Glutamatergic neuron (in vitro differentiated cells): Measurements from ENCODE around the gene LSM7. TPM values are rescaled to one million over a fixed set of nuclear protein-coding genes. Genes with fewer than 3 reads are reported as not detected.

Experiments used
- DNase-seq: peaks from one replicate; pipeline ENCODE4 v3.0.0; 2022
- H3K27ac Mint-ChIP-seq: one replicate; pipeline ENCODE4 v1.8.0; 2020; ENCODE audit warnings: mild to moderate bottlenecking, mixed read lengths, inconsistent platforms; ENCODE audit not compliant: unreplicated experiment
- H3K27me3 Mint-ChIP-seq: one replicate; pipeline ENCODE4 v1.8.0; 2020; ENCODE audit warnings: mild to moderate bottlenecking, moderate library complexity, mixed read lengths, inconsistent platforms; ENCODE audit not compliant: unreplicated experiment
- H3K36me3 Mint-ChIP-seq: one replicate; pipeline ENCODE4 v1.8.0; 2020; ENCODE audit warnings: mild to moderate bottlenecking, mixed read lengths, inconsistent platforms; ENCODE audit not compliant: unreplicated experiment
- H3K4me1 Mint-ChIP-seq: one replicate; pipeline ENCODE4 v1.8.0; 2020; ENCODE audit warnings: mild to moderate bottlenecking, low read depth, mixed read lengths, inconsistent platforms; ENCODE audit not compliant: unreplicated experiment
- H3K4me3 Mint-ChIP-seq: one replicate; pipeline ENCODE4 v1.8.0; 2020; ENCODE audit warnings: mild to moderate bottlenecking, mixed read lengths, inconsistent platforms; ENCODE audit not compliant: unreplicated experiment
- H3K9me3 Mint-ChIP-seq: one replicate; pipeline ENCODE4 v1.8.0; 2020; ENCODE audit warnings: mild to moderate bottlenecking, moderate library complexity, mixed read lengths, inconsistent platforms; ENCODE audit not compliant: unreplicated experiment
- total RNA-seq: library from RNA; stranded (reverse); fragmentation: NEBNext Ultra II Directional; extraction: Animal tissue kit (Norgen Biotek cat#: 25700); gene quantifications from one replicate; pipeline ENCODE4 v1.2.1, GENCODE V29; 2021; ENCODE audit not compliant: unreplicated experiment
- TF ChIP-seq, protein P1 (sequence below): fragments of 200-600 bp; sonication (generic); IDR thresholded peaks from one replicate; pipeline ENCODE4 v1.5.0; 2021; ENCODE audit not compliant: partially characterized antibody, unreplicated experiment

The LSM7 gene
- total RNA-seq, 1 donor from 2014 or later: 105 TPM

- Mint-ChIP-seq H3K4me3 (no peak overlapping the region), H3K27ac (no peak overlapping the region), H3K4me1 (peaks cover 12% of the 10 kb centered on the region), H3K27me3 (peaks cover 21% of the 10 kb centered on the region), H3K9me3 (peaks cover 10% of the 10 kb centered on the region), H3K36me3 (no peaks in the 10 kb centered on the region)
- peak; percentile 84 for DNase-seq
- TF ChIP-seq, protein P1, sequence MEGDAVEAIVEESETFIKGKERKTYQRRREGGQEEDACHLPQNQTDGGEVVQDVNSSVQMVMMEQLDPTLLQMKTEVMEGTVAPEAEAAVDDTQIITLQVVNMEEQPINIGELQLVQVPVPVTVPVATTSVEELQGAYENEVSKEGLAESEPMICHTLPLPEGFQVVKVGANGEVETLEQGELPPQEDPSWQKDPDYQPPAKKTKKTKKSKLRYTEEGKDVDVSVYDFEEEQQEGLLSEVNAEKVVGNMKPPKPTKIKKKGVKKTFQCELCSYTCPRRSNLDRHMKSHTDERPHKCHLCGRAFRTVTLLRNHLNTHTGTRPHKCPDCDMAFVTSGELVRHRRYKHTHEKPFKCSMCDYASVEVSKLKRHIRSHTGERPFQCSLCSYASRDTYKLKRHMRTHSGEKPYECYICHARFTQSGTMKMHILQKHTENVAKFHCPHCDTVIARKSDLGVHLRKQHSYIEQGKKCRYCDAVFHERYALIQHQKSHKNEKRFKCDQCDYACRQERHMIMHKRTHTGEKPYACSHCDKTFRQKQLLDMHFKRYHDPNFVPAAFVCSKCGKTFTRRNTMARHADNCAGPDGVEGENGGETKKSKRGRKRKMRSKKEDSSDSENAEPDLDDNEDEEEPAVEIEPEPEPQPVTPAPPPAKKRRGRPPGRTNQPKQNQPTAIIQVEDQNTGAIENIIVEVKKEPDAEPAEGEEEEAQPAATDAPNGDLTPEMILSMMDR: peak; percentile 45
Observed at GRCh38 chr19:2291185-2291751, 37.1 kb downstream of the LSM7 start.

- H3K4me1 Mint-ChIP-seq: peaks cover 12% of the 10 kb centered on the region
- H3K27ac Mint-ChIP-seq: no peak overlapping the region
- no peak for DNase-seq
- H3K4me3 Mint-ChIP-seq: no peak overlapping the region
- H3K36me3 Mint-ChIP-seq: no peaks in the 10 kb centered on the region
- peaks cover 10% of the 10 kb centered on the region for H3K9me3 Mint-ChIP-seq
- peaks cover 21% of the 10 kb centered on the region for H3K27me3 Mint-ChIP-seq
- TF ChIP-seq, protein P1: no peak
Observed at GRCh38 chr19:2290441-2291184, 37.8 kb downstream of the LSM7 start.

DNA sequence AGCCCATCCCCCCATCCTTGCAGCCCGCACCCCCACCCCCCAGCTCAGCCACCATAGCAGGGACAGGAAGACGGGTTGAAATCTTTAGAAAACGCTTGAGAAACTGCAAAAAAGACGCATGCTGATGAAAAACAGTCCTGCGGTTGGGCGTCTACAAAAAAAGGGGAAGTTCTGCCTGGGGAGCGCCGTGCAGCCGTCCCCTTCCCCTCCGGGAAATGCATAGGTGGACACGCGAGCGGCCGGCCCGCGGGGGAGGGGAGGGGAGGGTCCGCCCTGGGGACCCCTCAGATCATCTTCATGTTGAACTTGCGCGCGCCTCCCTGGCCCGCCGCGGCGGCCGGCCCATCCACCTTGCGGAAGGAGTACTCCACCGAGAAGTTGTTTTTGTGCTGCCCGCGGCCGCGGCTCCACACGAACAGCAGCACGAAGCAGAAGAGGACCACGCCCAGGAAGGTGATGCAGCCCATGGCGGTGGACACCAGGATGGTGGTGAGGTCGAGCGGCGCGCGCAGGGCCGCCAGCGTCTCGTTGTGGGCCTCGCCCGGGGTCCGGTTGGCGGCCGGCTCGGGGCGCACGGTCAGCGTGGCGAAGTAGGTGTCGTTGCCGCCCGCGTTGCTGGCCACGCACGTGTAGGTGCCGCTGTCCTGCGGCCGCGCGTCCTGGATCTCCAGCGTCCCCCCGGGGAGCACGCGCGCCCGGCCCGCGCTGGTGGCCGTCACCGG lies 38.5 kb downstream of the LSM7 start:
- Mint-ChIP-seq H3K36me3 (no peaks in the 10 kb centered on the region), H3K27me3 (peaks cover 21% of the 10 kb centered on the region), H3K9me3 (peaks cover 10% of the 10 kb centered on the region), H3K27ac (no peak overlapping the region), H3K4me3 (peak overlapping the region; percentile 75), H3K4me1 (peaks cover 10% of the 10 kb centered on the region)
- TF ChIP-seq, protein P1: no peak
- no peak for DNase-seq

DNA sequence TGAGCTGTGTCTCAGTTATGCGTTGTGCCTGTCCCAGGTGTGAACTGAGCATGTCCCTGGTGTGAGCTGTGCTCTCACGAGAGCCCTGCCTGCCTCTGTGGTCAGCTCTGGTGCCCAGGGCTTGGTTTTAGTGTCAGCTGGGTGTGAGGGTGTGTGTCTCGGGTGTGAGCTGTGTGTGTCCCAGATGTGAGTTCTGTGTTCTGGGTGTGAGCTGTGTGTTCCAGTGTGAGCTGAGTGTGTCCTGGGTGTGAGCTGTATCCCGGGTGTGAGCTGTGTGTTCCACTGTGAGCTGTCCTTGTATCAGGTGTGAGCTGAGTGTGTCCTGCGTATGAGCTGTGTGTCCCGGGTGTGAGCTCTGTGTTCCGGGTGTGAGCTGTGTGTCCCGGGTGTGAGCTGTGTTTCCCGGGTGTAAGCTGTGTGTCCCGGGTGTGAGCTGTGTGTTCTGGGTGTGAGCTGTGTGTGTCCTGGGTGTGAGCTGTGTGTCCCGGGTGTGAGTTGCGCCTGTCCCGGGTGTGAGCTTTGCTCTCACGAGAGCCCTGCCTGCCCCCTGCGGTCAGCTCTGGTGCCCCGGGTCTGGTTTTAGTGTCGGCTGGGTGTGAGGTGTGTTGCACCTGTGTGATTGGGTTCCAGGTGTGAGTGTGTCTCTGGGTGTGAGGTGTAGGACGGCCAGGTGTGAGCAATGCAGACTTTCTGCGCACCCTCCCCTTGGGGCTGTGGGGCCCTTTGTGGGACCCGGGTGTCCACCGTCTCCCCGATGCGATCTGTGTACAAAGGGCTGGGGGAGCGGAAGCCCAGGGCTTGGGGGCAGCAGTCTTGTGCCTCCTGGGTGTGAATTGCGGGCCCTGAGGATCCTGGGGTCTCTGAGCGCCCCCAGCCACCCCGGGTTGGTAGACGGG lies 39.3 kb downstream of the LSM7 start:
- H3K4me3 Mint-ChIP-seq: peak overlapping the region; percentile 75
- peaks cover 23% of the 10 kb centered on the region for H3K27me3 Mint-ChIP-seq
- no peak for DNase-seq
- no peak overlapping the region for H3K27ac Mint-ChIP-seq
- TF ChIP-seq, protein P1: no peak
- peaks cover 10% of the 10 kb centered on the region for H3K9me3 Mint-ChIP-seq
- H3K4me1 Mint-ChIP-seq: peaks cover 8% of the 10 kb centered on the region
- no peaks in the 10 kb centered on the region for H3K36me3 Mint-ChIP-seq
